Esophagus muscularis mucosa (tissue), 4 donors: ENCODE measurements around the gene APH1B.

Experiments
- EP300 ChIP-seq: sonication (generic); formaldehyde crosslinking; IDR thresholded peaks from one replicate; pipeline ENCODE4 v1.6.1; 2017; ENCODE audit warnings: antibody characterized with exemption
- POLR2AphosphoS5 ChIP-seq, 2 donors: sonication (generic); formaldehyde crosslinking; IDR thresholded peaks; one replicate each; pipeline ENCODE4 v1.6.1; 2017; ENCODE audit warnings: antibody characterized with exemption in 2 of 2
- TF ChIP-seq, protein P1 (sequence below), 3 experiments: fragments of 200-600 bp in 2 of 3; fragments of 450-650 bp in 1 of 3; sonication (generic) in 2 of 3; IDR thresholded peaks; one replicate each; pipeline ENCODE4 v1.5.1; 2017 to 2019; ENCODE audit warnings: antibody characterized with exemption in 3 of 3, mild to moderate bottlenecking in 2 of 3, moderate library complexity in 1 of 3

DNA sequence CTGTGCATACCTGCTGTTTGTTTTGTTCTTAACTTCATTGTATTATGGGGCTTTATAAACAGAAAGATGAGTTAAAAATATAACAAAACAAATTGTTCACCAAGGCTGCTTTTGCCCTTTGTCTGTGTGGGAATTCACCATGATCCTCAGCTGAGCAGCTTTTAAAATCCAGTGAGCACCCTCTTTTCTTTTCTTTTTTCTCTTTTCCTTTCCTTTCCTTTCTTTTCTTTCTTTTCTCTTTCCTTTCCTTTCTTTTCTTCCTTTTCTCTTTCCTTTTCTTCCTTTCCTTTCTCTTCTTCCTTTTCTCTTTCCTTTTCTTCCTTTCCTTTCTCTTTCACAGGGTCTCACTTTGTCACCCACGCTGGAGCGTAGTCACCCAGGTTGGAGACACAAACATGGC, 49.7 kb upstream of the APH1B start:
- TF ChIP-seq EP300, result no peak
- TF ChIP-seq, protein P1, sequence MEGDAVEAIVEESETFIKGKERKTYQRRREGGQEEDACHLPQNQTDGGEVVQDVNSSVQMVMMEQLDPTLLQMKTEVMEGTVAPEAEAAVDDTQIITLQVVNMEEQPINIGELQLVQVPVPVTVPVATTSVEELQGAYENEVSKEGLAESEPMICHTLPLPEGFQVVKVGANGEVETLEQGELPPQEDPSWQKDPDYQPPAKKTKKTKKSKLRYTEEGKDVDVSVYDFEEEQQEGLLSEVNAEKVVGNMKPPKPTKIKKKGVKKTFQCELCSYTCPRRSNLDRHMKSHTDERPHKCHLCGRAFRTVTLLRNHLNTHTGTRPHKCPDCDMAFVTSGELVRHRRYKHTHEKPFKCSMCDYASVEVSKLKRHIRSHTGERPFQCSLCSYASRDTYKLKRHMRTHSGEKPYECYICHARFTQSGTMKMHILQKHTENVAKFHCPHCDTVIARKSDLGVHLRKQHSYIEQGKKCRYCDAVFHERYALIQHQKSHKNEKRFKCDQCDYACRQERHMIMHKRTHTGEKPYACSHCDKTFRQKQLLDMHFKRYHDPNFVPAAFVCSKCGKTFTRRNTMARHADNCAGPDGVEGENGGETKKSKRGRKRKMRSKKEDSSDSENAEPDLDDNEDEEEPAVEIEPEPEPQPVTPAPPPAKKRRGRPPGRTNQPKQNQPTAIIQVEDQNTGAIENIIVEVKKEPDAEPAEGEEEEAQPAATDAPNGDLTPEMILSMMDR (IDR thresholded peaks at IDR 0.05), result no peak
- TF ChIP-seq POLR2AphosphoS5 (IDR thresholded peaks at IDR 0.05), result no peak
